Measurements from ENCODE around the gene HMGXB3. TPM values are rescaled to one million over a fixed set of nuclear protein-coding genes. Genes with fewer than 3 reads are reported as not detected.

HMGXB3 gene
- total and polyA plus RNA-seq, 2 of the 13 experiments (the other 11 are each of a cell fraction or from before 2014, with no cell fraction given) = 18.8 to 23.8 TPM

DNA sequence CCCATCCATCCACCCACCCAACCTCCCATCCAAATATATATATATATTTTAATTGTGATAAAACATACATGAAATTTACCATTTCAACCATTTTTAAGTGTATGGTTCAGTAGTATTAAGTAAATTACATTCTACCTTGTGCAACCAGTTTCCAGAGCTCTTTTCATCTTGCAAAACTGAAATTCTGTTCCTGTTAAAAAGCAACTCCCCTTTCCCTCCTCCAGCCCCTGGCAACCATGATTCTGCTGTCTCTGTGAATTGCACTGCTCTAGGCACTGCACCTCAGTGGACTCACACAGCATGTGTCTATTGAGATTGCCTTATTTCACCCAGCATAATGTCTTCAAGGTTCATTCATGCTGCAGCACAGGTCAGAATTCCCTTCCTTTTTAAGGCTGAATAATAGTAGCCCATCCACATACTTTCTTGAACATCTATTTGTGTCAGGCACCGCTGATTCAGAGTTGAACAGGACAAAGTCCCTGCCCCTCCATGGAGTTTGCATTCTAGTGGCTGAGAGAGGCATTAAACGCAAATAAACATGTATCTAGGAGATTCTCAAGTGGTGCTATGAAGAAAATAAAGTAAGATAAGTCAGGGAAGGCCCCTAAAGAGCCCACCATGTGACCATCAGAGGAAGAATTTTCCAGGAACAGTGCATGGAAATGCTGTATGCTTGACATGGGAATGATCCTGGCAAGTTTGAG is 61.8 kb downstream of the HMGXB3 start (continued):
- TF ChIP-seq DMTF1 (CRISPR knock-in tag; IDR thresholded peaks at IDR 0.05) (no peak), U2AF2 (IDR thresholded peaks at IDR 0.05; ENCODE audit: low read depth, low read length) (no peak)
- TF ChIP-seq, protein P1, sequence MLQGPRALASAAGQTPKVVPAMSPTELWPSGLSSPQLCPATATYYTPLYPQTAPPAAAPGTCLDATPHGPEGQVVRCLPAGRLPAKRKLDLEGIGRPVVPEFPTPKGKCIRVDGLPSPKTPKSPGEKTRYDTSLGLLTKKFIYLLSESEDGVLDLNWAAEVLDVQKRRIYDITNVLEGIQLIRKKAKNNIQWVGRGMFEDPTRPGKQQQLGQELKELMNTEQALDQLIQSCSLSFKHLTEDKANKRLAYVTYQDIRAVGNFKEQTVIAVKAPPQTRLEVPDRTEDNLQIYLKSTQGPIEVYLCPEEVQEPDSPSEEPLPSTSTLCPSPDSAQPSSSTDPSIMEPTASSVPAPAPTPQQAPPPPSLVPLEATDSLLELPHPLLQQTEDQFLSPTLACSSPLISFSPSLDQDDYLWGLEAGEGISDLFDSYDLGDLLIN (CRISPR knock-in tag; IDR thresholded peaks at IDR 0.05; ENCODE audit: borderline replicate concordance) = no peak

DNA sequence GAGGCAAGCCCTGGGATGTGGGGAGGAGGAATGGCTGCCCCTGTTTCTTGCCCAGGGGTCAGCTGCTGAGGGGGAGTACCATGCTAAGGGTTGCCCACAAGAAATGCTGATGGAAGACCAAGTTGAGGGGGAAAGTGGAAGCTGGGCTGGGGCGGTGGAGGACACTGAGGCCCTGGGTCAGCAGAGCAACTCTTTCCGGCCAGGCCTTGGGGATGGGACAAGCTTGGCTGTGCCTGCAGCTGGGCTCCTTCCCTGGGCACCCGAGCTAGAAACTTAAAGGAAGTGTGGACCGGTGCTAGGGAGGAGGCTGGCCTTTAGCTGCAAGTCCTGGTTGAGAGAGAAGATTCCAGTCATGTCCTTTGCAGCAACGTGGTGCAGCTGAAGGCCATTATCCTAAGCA is 63.1 kb downstream of the HMGXB3 start:
- in situ Hi-C loops (cut with HindIII; ENCODE audit: extremely low pct_ligation_motif_present, low pct_unique_long_range_greater_than_20kb) = no loop called here
- CTCF ChIA-PET (ENCODE audit: low intra/inter-chr PET ratio, low total read pairs) = no interaction called here

More for the DNA sequence above, 63.1 kb downstream of the HMGXB3 start:
- TF ChIP-seq REXO4 (CRISPR knock-in tag; IDR thresholded peaks at IDR 0.05; ENCODE audit: borderline replicate concordance) (no peak), ZKSCAN1 (IDR thresholded peaks at IDR 0.05; ENCODE audit: low read length) (no peak), ZNF615 (CRISPR knock-in tag; IDR thresholded peaks at IDR 0.05; ENCODE audit: borderline replicate concordance) (no peak)
- intact Hi-C loops (cut with micrococcal nuclease; ENCODE audit: unreplicated experiment) = no loop called here
- no peaks in the 10 kb centered on the region for H3K36me3 ChIP-seq (replicated peaks in 1 of 2; ENCODE audit: control insufficient read depth in 1 of 2, insufficient read depth in 2 of 2, low read length in 2 of 2)
- H3K9ac ChIP-seq (ENCODE audit: insufficient read depth, low read depth, low read length) = no peak overlapping the region
- DNase-seq (ENCODE audit: low spot score) (no peak), ATAC-seq (no peak), FAIRE-seq (no peak)
- H4K20me1 ChIP-seq (ENCODE audit: insufficient read depth, low read length) = no peaks in the 10 kb centered on the region
- no peak overlapping the region for H2AFZ ChIP-seq (ENCODE audit: low read length)
- POLR2A ChIA-PET = no interaction called here
- no peaks in the 10 kb centered on the region for H3K79me2 ChIP-seq (ENCODE audit: insufficient read depth, low read length)
- BruUV-seq (replicated peaks) = no TSS peak
- H3K27ac ChIP-seq (ENCODE audit: extremely low read length, insufficient read depth, low read length) = no peak overlapping the region
- H3K4me1 ChIP-seq (ENCODE audit: insufficient read depth, low read length) = peaks cover 9% of the 10 kb centered on the region
- H3K4me3 ChIP-seq (replicated peaks in 1 of 3; ENCODE audit: insufficient read depth in 1 of 3, low read depth in 2 of 3, low read length in 3 of 3) = no peak overlapping the region
- H3K4me2 ChIP-seq (ENCODE audit: low read depth, low read length) = no peak overlapping the region
- WGBS (ENCODE audit: low lambda C conversion rate) = 44% methylated on average over 3 of the region's 5 CpGs
- no peaks in the 10 kb centered on the region for H3K9me3 ChIP-seq (ENCODE audit: low read length)
- H3K27me3 ChIP-seq (ENCODE audit: control insufficient read depth in 1 of 2, insufficient read depth in 2 of 2, low read length in 2 of 2) = peaks cover 3 to 40% of the 10 kb centered on the region in 2 experiments; a peak in 4 of 5 replicates
